ENCODE results near the gene SNCAIP.

Gene SNCAIP

DNA sequence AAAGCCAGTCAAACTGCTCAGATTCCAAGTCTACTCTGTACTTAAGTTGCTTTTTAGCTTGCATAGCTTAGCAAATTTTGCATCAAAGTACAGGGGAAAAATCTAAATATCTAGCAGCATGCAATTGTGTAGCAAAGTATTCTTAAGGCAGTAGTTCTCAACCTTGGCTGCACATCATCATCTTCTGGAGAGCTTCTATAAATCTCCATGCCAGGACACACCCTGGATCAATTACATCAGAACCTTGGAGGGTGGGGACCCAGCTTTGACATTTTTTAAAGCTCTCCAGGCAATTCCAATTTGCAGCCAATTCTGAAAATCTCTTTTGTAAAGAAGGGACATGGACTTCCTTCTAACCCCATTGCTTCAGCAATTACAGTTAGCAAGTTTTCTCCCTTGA is 187.5 kb downstream of the SNCAIP start:
- ATAC-seq = no peak
- TF ChIP-seq ESRRG (CRISPR knock-in tag; IDR thresholded peaks at IDR 0.05) (no peak), ZNF565 (CRISPR knock-in tag; conservative IDR thresholded peaks at IDR 0.05; ENCODE audit: low read depth) (no peak), TSHZ2 (CRISPR knock-in tag; IDR thresholded peaks at IDR 0.05) (no peak), BACH2 (CRISPR knock-in tag; IDR thresholded peaks at IDR 0.05; ENCODE audit: borderline replicate concordance) (no peak), PPARA (CRISPR knock-in tag; IDR thresholded peaks at IDR 0.05; ENCODE audit: borderline replicate concordance) (no peak)
- TF ChIP-seq, protein P1, sequence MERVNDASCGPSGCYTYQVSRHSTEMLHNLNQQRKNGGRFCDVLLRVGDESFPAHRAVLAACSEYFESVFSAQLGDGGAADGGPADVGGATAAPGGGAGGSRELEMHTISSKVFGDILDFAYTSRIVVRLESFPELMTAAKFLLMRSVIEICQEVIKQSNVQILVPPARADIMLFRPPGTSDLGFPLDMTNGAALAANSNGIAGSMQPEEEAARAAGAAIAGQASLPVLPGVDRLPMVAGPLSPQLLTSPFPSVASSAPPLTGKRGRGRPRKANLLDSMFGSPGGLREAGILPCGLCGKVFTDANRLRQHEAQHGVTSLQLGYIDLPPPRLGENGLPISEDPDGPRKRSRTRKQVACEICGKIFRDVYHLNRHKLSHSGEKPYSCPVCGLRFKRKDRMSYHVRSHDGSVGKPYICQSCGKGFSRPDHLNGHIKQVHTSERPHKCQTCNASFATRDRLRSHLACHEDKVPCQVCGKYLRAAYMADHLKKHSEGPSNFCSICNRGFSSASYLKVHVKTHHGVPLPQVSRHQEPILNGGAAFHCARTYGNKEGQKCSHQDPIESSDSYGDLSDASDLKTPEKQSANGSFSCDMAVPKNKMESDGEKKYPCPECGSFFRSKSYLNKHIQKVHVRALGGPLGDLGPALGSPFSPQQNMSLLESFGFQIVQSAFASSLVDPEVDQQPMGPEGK (CRISPR knock-in tag; IDR thresholded peaks at IDR 0.05; ENCODE audit: borderline replicate concordance) = no peak

- peak; percentile 98 for ATAC-seq
- no peak for TF ChIP-seq ESRRG (CRISPR knock-in tag; IDR thresholded peaks at IDR 0.05)
- no peak for TF ChIP-seq CSDC2 (CRISPR knock-in tag; IDR thresholded peaks at IDR 0.05)
- no peak for TF ChIP-seq ZNF70 (CRISPR knock-in tag; IDR thresholded peaks at IDR 0.05)
- no peak for TF ChIP-seq TOX (CRISPR knock-in tag; IDR thresholded peaks at IDR 0.05; ENCODE audit: borderline replicate concordance)
- TF ChIP-seq, protein P2, sequence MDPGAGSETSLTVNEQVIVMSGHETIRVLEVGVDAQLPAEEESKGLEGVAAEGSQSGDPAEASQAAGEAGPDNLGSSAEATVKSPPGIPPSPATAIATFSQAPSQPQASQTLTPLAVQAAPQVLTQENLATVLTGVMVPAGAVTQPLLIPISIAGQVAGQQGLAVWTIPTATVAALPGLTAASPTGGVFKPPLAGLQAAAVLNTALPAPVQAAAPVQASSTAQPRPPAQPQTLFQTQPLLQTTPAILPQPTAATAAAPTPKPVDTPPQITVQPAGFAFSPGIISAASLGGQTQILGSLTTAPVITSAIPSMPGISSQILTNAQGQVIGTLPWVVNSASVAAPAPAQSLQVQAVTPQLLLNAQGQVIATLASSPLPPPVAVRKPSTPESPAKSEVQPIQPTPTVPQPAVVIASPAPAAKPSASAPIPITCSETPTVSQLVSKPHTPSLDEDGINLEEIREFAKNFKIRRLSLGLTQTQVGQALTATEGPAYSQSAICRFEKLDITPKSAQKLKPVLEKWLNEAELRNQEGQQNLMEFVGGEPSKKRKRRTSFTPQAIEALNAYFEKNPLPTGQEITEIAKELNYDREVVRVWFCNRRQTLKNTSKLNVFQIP (CRISPR knock-in tag; IDR thresholded peaks at IDR 0.05; ENCODE audit: borderline replicate concordance, low read depth) = no peak
- TF ChIP-seq ZNF8 (CRISPR knock-in tag; IDR thresholded peaks at IDR 0.05) = no peak
- TF ChIP-seq BACH2 (CRISPR knock-in tag; IDR thresholded peaks at IDR 0.05; ENCODE audit: borderline replicate concordance) = no peak
- no peak for TF ChIP-seq PPARA (CRISPR knock-in tag; IDR thresholded peaks at IDR 0.05; ENCODE audit: borderline replicate concordance)
- no peak for TF ChIP-seq OSR1 (CRISPR knock-in tag; IDR thresholded peaks at IDR 0.05)
- TF ChIP-seq, protein P1 (CRISPR knock-in tag; IDR thresholded peaks at IDR 0.05; ENCODE audit: borderline replicate concordance) = no peak
- TF ChIP-seq CREB5 (CRISPR knock-in tag; IDR thresholded peaks at IDR 0.05; ENCODE audit: low read depth) = no peak
- no peak for TF ChIP-seq ZFP30 (CRISPR knock-in tag; IDR thresholded peaks at IDR 0.05)
- no peak for TF ChIP-seq ZNF565 (CRISPR knock-in tag; conservative IDR thresholded peaks at IDR 0.05; ENCODE audit: low read depth)
- TF ChIP-seq GLIS3 (CRISPR knock-in tag; IDR thresholded peaks at IDR 0.05) = no peak
- TF ChIP-seq ISL1 (CRISPR knock-in tag; IDR thresholded peaks at IDR 0.05) = no peak
- no peak for TF ChIP-seq CSRNP3 (CRISPR knock-in tag; IDR thresholded peaks at IDR 0.05)
- no peak for TF ChIP-seq ZC3H10 (CRISPR knock-in tag; IDR thresholded peaks at IDR 0.05)
- TF ChIP-seq TSHZ2 (CRISPR knock-in tag; IDR thresholded peaks at IDR 0.05) = no peak
- TF ChIP-seq ZFP3 (CRISPR knock-in tag; IDR thresholded peaks at IDR 0.05) = no peak
These were observed 188.4 kb downstream of the SNCAIP start for GRCh38 chr5:122500245-122501088.

Measured in SK-N-SH treated with all-trans-retinoic acid at 6 μM for 48 hours (cell line).